GM21367 (cell line): ENCODE results near the gene TP53RK.
A peak's percentile ranks its signal among the peaks of the same experiment; 100 is the strongest.

Experiments used
- ATAC-seq: cut with Tn5 transposase; IDR thresholded peaks from one replicate; pipeline ENCODE4 v1.9.1; 2021; ENCODE audit not compliant: unreplicated experiment

Gene TP53RK

DNA sequence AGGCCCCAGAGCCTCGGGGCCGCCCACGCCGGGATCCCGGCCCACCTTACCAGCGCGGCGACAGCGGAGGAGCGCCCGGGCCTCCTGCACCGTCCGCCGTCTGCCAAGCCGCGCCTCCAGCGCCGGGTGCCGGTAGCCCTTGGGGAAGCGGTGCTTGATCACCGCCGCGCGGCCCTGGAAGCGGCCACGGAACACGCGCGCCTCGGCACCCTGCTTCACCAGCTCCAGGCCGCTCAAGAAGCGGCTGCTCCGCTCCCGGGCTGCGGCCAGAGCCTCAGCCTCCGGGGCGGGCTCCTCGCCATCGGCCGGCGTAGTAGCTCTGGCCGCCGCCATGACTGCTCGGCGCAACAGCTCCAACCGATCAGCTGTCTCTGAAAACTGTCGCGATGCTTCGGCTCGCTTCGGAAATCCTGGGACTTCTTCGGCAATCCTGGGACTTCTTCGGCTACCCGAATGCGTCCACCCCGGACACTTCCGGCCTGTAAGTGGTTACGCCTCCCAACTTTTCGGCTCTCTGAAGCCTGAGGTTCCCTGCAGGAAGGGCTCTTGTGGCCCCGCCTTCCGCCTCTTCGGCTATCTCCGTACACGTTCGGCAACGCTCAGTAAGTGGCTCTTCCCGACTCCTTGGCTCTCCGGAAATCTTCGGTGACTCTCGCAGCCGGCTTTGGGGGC is at the start of gene TP53RK:
TSS of gene TP53RK (minus strand) at position 363 of the 672 bp plus-strand sequence. CDS start at position 333, 30 bp downstream.
- ATAC-seq = peak; percentile 88

DNA sequence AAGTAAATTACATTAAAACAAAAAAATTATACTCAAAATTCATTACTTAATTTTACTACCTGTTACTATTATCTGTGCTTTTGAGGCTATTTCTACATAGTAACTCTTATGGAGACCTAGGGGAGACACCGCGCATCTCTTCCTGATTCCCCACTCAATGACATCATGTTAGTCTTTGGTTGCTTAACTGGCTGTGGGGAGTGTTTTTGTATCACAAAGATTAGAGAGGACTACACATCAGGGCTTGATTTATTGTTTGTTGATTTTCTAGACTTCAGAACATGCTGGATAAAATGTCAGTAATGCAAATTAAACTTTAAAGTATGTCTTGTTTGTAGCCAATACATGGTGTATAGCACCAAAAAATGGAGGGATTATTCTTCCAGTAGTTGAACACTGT is 46.2 kb upstream of the TP53RK start:
- ATAC-seq = no peak

- ATAC-seq = no peak
Observed at GRCh38 chr20:46731770-46732169, 42.5 kb upstream of the TP53RK start.

DNA sequence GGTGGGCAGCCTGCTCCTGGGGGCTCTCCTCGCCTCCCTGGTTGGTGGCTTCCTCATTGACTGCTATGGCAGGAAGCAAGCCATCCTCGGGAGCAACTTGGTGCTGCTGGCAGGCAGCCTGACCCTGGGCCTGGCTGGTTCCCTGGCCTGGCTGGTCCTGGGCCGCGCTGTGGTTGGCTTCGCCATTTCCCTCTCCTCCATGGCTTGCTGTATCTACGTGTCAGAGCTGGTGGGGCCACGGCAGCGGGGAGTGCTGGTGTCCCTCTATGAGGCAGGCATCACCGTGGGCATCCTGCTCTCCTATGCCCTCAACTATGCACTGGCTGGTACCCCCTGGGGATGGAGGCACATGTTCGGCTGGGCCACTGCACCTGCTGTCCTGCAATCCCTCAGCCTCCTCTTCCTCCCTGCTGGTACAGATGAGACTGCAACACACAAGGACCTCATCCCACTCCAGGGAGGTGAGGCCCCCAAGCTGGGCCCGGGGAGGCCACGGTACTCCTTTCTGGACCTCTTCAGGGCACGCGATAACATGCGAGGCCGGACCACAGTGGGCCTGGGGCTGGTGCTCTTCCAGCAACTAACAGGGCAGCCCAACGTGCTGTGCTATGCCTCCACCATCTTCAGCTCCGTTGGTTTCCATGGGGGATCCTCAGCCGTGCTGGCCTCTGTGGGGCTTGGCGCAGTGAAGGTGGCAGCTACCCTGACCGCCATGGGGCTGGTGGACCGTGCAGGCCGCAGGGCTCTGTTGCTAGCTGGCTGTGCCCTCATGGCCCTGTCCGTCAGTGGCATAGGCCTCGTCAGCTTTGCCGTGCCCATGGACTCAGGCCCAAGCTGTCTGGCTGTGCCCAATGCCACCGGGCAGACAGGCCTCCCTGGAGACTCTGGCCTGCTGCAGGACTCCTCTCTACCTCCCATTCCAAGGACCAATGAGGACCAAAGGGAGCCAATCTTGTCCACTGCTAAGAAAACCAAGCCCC is 36.2 kb upstream of the TP53RK start:
- no peak for ATAC-seq

DNA sequence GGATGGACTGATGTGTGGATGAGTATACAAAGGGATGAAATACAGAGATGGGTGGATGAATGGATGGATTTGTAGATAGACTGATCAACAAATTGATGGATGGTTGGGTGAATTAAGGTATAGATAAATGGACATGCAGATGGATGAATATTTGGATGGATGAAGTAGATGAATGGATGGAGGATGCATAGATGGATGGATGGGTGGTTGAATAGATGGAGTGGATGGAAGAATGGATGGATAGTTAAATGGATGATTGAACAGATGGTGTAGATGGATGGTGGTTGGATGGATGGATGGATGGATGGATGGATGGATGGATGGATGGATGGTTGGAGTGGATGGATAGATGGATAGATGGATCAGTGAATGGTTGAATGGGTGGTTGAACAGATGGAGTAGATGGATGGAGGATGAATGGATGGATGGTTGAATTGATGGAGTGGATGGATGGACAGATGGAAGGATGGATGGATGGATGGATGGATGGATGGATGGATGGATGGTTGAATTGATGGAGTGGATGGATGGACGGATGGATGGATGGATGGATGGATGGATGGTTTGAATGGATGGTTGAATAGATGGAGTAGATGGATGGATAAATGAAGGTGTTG is 35.2 kb upstream of the TP53RK start:
- no peak for ATAC-seq

- ATAC-seq = no peak
Observed at GRCh38 chr20:46723039-46723438, 33.8 kb upstream of the TP53RK start.

DNA sequence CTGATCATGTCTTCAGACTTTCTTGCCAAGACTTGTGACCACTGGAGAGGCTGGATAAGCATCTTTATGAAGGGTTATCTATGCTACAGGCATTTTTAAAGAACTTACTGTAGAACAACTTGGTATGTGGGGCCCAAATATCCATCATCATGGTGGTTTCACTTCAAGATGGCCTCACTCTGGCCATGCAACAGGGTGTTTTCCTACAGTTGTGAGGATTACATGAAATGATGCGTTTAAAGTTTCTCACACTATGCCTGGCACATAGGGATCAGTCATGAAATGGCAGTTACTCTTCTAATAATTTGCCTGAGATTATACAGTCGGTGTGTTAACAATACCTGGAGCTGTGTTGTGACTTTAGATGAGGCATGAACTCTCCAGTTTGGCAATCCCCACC is 33.2 kb upstream of the TP53RK start:
- ATAC-seq = no peak

- ATAC-seq = no peak
Observed at GRCh38 chr20:46721476-46721875, 32.2 kb upstream of the TP53RK start.

DNA sequence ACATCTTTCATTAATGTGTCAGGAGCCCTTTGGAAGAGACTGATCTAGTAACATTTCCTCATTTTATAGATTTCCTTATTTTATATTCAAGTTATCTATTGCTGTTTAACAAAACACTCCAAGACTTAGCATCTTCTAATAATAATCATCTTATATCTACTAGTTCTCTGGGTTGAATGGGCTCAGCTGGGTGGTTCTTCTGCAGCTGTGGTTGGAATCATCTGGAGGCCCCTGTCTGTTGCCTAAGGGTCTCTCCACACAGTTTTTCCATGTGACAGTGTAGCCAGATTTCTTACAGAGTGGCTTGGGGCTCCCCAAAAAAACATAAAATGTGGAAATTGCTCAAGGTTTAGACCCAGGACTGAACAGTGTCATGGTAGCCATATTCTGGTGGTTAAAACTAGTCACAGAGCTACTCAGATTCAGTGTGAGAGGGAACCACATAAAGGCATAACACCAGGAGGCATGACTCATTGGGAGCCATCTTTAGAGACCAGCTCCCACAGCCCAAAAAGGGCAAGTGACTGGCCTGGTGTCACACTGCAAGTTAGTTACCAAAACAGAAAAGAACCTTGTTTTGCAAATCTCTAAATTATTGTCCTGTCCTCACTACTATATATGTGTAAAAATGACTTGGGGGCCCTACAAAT is 31.7 kb upstream of the TP53RK start:
- no peak for ATAC-seq

GRCh38 chr20:46720019-46720418 is 30.8 kb upstream of the TP53RK start:
- ATAC-seq = no peak

DNA sequence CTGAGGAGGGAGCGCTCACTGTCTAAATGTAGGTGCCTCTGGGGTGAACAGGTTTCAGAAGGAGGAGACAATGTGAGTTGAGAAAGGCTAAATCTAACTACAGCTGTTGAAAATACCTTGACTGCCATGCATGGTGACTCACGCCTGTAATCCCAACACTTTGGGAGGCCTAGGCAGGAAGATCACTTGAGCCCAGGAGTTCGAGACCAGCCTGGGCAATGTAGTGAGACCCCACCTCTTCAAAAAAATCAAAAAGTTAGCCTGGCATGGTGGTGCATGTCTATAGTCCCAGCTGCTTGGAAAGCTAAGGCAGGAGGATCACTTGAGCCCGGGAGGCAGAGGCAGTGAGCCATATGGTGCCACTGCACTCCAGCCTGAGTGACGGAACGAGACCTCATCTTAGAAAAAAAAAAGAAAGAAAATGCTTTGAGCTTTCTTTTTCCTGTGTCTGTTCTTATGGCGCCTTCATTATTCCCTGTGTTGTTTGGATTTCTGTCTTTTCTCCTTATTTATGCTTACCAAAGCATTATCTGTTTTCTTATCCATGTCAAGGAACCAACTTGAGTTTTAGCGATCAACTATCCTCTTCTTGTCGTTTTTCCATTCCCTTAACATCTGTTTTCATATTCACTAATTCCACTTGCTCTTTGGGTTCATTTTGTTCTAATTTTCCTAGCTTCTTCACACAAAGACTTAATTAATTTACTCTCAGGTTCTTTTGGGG is 28.7 kb upstream of the TP53RK start:
- ATAC-seq = no peak

DNA sequence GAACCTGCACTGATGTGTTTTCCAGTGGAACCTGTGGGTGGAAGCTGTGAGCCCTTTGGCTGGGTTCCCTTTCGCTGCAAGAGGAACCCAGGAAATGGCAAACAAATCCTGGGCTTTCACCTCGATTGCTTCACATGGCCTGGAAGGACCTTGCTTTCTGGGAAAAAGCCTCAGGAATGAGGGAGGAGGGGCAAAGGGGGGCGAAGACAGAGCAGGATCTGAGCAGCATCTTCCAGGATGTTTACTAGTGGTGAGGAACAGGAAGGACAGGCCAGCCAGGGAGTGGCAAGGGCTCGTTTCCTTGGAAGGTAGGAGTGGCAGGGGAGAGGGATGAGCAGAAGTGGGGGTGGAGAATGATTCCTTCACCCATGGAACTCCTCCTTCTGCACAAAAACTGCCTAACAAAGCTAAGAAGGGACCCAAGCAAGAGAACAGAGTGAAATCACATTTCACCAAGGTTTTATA is 26.1 kb upstream of the TP53RK start:
- ATAC-seq = no peak

DNA sequence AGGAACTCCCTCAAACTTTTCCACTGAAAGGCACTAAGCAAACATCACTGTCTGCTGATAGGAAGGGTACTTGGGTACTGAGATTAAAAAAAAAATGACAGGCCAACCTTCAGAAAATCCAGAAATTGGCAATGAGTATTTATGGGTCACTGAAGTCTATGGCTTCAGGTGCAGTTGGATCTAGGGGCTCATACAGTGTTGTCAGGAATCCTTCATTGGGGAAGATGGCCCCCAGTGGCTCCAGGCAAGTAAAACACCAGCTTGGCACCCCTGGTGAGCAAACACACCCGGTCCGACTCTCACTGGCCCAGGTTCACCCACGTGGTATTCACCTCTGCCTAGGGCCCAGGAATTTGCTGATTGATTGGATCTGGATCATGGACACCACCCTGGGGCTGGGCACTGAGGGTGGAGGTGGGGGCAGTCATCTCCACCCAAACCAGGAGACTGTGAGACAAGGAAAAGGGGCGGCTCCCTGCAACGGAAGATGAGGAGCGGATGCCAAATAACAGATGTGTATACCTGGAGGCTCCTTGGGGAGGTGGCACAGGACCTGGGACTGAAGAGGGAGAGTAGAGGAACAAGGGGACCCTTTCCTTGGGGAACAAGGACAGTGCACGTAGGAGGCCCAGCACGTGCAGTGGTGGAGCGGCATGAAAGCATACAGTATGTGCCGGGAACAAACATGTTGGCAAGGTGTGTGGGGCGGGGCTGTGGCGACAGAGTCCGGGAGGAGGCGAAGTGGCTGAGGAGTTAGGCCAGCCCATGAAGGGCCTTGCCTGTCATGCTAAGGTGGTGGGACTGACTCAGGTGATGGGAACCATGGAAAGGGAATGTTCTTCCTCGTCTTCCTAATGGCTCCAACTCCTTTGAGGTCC is 25.0 kb upstream of the TP53RK start:
- no peak for ATAC-seq

DNA sequence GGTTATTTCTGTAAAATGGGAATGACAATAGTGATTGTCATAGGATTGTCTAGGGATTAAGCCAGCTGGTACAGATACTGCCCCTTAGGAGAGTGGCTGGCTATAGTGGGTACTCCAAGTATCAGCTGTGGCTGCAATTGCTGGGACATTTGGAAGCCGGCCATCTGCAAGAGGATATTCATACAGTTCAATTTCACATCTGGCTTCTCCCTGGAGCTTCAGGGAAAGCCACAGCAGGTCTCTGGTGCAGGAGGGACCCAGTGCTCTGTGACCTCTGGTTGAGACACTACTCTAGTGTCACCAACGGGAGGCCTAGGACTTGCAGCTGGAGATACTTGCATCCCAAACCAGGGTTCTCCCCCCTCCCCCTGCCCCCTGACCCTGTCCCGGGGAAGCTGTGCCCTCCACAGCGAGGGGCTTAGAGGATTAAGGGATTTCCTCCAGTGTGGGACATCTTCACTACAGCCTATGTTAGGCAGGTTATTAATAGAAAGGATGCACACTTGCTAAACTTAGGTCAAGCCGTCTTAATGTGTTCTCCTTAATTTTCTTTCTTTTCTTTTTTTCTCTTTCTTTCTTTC is 22.9 kb upstream of the TP53RK start:
- no peak for ATAC-seq

DNA sequence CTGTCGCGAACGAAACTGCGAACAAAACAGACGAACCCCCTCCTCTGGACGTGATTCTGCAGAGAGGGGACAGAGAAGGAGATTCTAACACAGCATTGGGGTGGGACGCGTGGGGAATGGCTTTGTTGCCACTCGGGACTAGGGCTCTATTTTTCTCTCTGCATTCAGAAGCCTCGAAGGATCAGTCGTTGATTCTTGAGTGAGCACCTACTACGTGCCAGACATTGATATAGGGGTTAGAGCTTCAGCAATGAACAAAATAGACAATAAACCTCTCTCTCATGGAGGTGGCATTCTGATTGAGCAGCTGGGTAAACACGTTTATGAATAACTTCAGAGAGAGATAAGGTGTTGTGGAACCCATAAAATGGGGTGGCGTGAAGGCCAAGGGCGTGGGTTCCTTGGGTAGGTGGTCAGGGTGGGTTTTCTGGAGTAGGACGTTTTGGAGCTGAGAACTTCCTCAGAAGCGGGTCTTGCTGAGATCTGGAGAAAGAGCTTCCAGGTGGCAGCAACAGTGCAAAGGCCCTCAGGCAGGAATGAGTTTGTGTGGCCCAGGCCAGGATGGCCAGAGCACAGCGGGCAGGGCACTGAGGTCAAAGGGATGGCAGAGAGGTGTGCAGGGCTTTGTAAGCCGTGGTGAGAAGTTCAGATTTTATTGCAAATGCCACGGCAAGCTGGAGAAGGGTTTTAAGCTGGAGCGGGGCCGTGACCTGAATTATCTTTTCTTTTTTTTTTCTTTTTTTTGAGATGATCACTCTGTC is 21.1 kb upstream of the TP53RK start:
- no peak for ATAC-seq

GRCh38 chr20:46709459-46710152 is 20.4 kb upstream of the TP53RK start, which contains the start of gene SLC2A10:
Gene SLC2A10 (plus strand): TSS chr20:46709649. CDS start chr20:46709737, 88 bp downstream.
- ATAC-seq = no peak

GRCh38 chr20:46709055-46709458 is 19.8 kb upstream of the TP53RK start:
- no peak for ATAC-seq
